HepG2 (cell line): ENCODE results near the gene NEK9.

Source experiments
- CEBPG ChIP-seq: IDR thresholded peaks from 2 replicates; pipeline ENCODE4 v1.6.1; 2016
- MAF1 ChIP-seq: sonication (generic); formaldehyde crosslinking; IDR thresholded peaks from 2 replicates; pipeline ENCODE4 v1.5.0; 2020; ENCODE audit warnings: missing genetic modification reagents, borderline replicate concordance
- TBX3 ChIP-seq: fragments of 450-650 bp; IDR thresholded peaks from 2 replicates; pipeline ENCODE4 v1.6.1; 2017; ENCODE audit warnings: antibody characterized with exemption, mild to moderate bottlenecking, inconsistent platforms, borderline replicate concordance
- ZKSCAN1 ChIP-seq: fragments of 150-350 bp; IDR thresholded peaks from 2 replicates; pipeline ENCODE4 v1.6.1; 2014; ENCODE audit warnings: low read length
- TF ChIP-seq, protein P1 (sequence below): sonication (generic); formaldehyde crosslinking; IDR thresholded peaks from 2 replicates; pipeline ENCODE4 v1.4.0; 2020; ENCODE audit warnings: mild to moderate bottlenecking, missing genetic modification reagents
- TF ChIP-seq, protein P2 (sequence below): sonication (generic); formaldehyde crosslinking; IDR thresholded peaks from 2 replicates; pipeline ENCODE4 v1.5.0; 2020; ENCODE audit warnings: mild to moderate bottlenecking, missing genetic modification reagents, moderate library complexity

DNA sequence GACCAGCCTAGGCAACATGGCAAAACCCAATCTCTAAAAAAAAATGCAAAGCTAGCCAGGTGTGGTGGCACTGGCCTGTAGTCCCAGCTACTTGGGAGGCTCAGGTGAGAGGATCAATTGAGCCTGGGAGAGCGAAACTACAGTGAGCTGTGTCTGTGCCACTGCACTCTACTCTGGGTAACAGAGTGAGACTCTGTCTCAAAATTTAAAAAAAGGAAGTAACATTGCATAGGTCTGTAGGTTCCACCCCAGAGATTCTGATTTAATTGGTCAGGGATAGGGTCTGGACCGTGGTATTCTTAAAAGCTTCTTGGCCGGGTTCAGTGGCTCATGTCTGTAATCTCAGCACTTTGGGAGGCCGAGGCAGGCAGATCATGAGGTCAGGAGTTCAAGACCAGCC, 31.2 kb downstream of the NEK9 start:
- TF ChIP-seq, protein P1, sequence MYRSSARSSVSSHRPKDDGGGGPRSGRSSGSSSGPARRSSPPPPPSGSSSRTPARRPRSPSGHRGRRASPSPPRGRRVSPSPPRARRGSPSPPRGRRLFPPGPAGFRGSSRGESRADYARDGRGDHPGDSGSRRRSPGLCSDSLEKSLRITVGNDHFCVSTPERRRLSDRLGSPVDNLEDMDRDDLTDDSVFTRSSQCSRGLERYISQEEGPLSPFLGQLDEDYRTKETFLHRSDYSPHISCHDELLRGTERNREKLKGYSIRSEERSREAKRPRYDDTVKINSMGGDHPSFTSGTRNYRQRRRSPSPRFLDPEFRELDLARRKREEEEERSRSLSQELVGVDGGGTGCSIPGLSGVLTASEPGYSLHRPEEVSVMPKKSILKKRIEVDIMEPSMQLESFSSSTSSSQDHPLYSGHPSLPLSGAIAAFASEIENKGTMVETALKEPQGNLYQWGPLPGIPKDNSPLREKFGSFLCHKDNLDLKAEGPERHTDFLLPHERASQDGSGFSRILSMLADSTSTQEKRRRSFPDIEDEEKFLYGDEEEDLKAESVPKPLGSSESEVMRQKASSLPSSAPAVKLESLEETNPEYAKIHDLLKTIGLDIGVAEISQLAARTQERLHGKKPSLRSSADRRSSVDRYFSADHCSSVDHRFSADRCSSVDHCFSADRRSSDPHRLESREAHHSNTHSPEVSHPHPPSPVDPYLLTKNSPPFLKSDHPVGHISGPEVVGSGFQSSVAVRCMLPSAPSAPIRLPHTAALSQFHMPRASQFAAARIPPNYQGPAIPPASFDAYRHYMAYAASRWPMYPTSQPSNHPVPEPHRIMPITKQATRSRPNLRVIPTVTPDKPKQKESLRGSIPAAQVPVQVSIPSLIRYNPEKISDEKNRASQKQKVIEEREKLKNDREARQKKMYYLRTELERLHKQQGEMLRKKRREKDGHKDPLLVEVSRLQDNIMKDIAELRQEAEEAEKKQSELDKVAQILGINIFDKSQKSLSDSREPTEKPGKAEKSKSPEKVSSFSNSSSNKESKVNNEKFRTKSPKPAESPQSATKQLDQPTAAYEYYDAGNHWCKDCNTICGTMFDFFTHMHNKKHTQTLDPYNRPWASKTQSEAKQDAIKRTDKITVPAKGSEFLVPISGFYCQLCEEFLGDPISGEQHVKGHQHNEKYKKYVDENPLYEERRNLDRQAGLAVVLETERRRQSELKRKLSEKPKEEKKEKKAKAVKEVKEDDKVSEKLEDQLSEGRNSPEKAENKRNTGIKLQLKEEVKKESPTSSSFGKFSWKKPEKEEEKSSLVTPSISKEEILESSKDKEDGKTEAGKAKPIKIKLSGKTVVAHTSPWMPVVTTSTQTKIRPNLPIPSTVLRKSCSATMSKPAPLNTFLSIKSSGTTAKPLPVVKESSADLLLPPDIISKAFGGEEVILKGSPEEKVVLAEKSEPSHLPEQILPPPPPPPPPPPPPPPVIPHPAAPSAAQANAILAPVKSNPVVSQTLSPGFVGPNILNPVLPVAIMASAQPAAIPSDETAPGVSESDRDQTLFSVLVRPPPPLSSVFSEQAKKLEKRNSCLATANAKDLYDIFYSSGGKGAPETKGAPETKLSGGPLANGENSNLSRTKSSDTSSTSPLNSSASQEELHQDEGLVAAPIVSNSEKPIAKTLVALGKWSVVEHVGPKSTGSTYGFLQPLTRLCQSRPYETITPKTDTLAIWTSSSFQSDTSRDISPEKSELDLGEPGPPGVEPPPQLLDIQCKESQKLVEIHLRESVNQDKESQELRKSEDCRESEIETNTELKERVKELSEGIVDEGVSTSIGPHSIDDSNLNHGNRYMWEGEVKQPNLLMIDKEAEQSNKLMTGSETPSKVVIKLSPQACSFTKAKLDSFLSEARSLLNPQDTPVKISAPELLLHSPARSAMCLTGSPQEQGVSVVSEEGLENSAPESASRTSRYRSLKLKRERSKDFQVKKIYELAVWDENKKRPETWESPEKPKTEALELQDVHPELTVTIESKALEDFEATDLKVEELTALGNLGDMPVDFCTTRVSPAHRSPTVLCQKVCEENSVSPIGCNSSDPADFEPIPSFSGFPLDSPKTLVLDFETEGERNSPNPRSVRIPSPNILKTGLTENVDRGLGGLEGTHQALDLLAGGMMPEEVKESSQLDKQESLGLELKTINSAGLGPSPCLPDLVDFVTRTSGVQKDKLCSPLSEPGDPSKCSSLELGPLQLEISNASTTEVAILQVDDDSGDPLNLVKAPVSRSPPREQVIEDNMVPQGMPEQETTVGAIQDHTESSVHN (CRISPR knock-in tag) = no peak
- TF ChIP-seq ZKSCAN1 (no peak), TBX3 (no peak), MAF1 (CRISPR knock-in tag) (no peak), CEBPG (no peak)
- TF ChIP-seq, protein P2, sequence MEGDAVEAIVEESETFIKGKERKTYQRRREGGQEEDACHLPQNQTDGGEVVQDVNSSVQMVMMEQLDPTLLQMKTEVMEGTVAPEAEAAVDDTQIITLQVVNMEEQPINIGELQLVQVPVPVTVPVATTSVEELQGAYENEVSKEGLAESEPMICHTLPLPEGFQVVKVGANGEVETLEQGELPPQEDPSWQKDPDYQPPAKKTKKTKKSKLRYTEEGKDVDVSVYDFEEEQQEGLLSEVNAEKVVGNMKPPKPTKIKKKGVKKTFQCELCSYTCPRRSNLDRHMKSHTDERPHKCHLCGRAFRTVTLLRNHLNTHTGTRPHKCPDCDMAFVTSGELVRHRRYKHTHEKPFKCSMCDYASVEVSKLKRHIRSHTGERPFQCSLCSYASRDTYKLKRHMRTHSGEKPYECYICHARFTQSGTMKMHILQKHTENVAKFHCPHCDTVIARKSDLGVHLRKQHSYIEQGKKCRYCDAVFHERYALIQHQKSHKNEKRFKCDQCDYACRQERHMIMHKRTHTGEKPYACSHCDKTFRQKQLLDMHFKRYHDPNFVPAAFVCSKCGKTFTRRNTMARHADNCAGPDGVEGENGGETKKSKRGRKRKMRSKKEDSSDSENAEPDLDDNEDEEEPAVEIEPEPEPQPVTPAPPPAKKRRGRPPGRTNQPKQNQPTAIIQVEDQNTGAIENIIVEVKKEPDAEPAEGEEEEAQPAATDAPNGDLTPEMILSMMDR (CRISPR knock-in tag) = no peak
